HepG2 (cell line): ENCODE data around the gene VAMP2. TPM values are rescaled to one million over a fixed set of nuclear protein-coding genes. Genes with fewer than 3 reads are reported as not detected.
A peak's percentile ranks its signal among the peaks of the same experiment; 100 is the strongest.

Experiments used
- DPF2 ChIP-seq: sonication (generic); formaldehyde crosslinking; IDR thresholded peaks from 2 replicates; pipeline ENCODE4 v1.4.0; 2020; ENCODE audit warnings: mild to moderate bottlenecking, low read depth, missing genetic modification reagents, borderline replicate concordance
- HOXA9 ChIP-seq: sonication (generic); formaldehyde crosslinking; IDR thresholded peaks from 2 replicates; pipeline ENCODE4 v1.8.1; 2022; ENCODE audit warnings: missing genetic modification reagents, mild to moderate bottlenecking, moderate library complexity, borderline replicate concordance
- IKZF1 ChIP-seq: fragments of 450-650 bp; IDR thresholded peaks from 2 replicates; pipeline ENCODE4 v1.7.1; 2016
- KLF6 ChIP-seq: IDR thresholded peaks from 2 replicates; pipeline ENCODE4 v1.8.0; 2016; ENCODE audit warnings: missing biosample characterization, missing genetic modification reagents
- MATR3 ChIP-seq: sonication (generic); formaldehyde crosslinking; IDR thresholded peaks from 2 replicates; pipeline ENCODE4 v1.4.0; 2020; ENCODE audit warnings: missing genetic modification reagents
- NFRKB ChIP-seq: fragments of 450-650 bp; IDR thresholded peaks from 2 replicates; pipeline ENCODE4 v1.6.1; 2017
- RAD51 ChIP-seq: fragments of 450-650 bp; IDR thresholded peaks from 2 replicates; pipeline ENCODE4 v1.6.1; 2016; ENCODE audit warnings: borderline replicate concordance
- RFXAP ChIP-seq: sonication (generic); formaldehyde crosslinking; IDR thresholded peaks from 2 replicates; pipeline ENCODE4 v1.4.0; 2020; ENCODE audit warnings: missing genetic modification reagents, borderline replicate concordance
- ZBTB1 ChIP-seq: sonication (generic); formaldehyde crosslinking; IDR thresholded peaks from 2 replicates; pipeline ENCODE4 v1.4.0; 2020; ENCODE audit warnings: missing genetic modification reagents, borderline replicate concordance
- ZBTB7B ChIP-seq: sonication (generic); formaldehyde crosslinking; IDR thresholded peaks from 2 replicates; pipeline ENCODE4 v1.4.0; 2020; ENCODE audit warnings: missing genetic modification reagents
- ZNF264 ChIP-seq: sonication (generic); formaldehyde crosslinking; IDR thresholded peaks from 2 replicates; pipeline ENCODE4 v1.4.0; 2020; ENCODE audit warnings: missing genetic modification reagents
- ZNF276 ChIP-seq: sonication (generic); formaldehyde crosslinking; IDR thresholded peaks from 2 replicates; pipeline ENCODE4 v1.4.0; 2020; ENCODE audit warnings: mild to moderate bottlenecking, low read depth, missing genetic modification reagents
- ZNF44 ChIP-seq: sonication (generic); formaldehyde crosslinking; IDR thresholded peaks from 2 replicates; pipeline ENCODE4 v1.5.1; 2020; ENCODE audit warnings: mild to moderate bottlenecking, missing genetic modification reagents
- ZNF598 ChIP-seq: sonication (generic); formaldehyde crosslinking; IDR thresholded peaks from 2 replicates; pipeline ENCODE4 v1.5.1; 2020; ENCODE audit warnings: mild to moderate bottlenecking, missing genetic modification reagents, borderline replicate concordance
- polyA plus RNA-seq, 8 experiments: library from polyadenylated mRNA; depleted of rRNA in 3 of 8; stranded (reverse) in 7 of 8; unstranded in 1 of 8; fragments of >200 nt; fragmentation: Illumina TruSeq in 4 of 8; extraction: Trizol in 4 of 8; gene quantifications; 2 replicates each; pipeline versions ENCODE4 v1.2.1 to v1.2.3, GENCODE V29; 2011 to 2016; ENCODE audit warnings: low read depth in 4 of 8, missing spikeins in 1 of 8, mixed read lengths in 1 of 8; ENCODE audit not compliant: insufficient read depth in 1 of 8
- total RNA-seq, 5 experiments: library from RNA; depleted of rRNA; stranded (reverse); fragments of >200 nt; fragmentation: Illumina TruSeq; extraction: Trizol; gene quantifications; 2 replicates each; pipeline ENCODE4 v1.2.3, GENCODE V29; 2016; ENCODE audit warnings: low read depth in 1 of 5
- TF ChIP-seq, protein P1 (sequence below): sonication (generic); formaldehyde crosslinking; IDR thresholded peaks from 2 replicates; pipeline ENCODE4 v1.4.0; 2020; ENCODE audit warnings: missing genetic modification reagents
- TF ChIP-seq, protein P2 (sequence below): sonication (generic); formaldehyde crosslinking; IDR thresholded peaks from 2 replicates; pipeline ENCODE4 v1.8.0; 2022; ENCODE audit warnings: missing genetic modification reagents, mild to moderate bottlenecking, moderate library complexity, borderline replicate concordance
- TF ChIP-seq, protein P3 (sequence below): sonication (generic); formaldehyde crosslinking; IDR thresholded peaks from 2 replicates; pipeline ENCODE4 v1.4.0; 2020; ENCODE audit warnings: missing genetic modification reagents, borderline replicate concordance
- TF ChIP-seq, protein P4 (sequence below): sonication (generic); formaldehyde crosslinking; IDR thresholded peaks from 2 replicates; pipeline ENCODE4 v1.5.1; 2020; ENCODE audit warnings: missing genetic modification reagents, mild to moderate bottlenecking, borderline replicate concordance

VAMP2 gene
- total and polyA plus RNA-seq, 2 of the 13 experiments (the other 11 are each of a cell fraction or from before 2014, with no cell fraction given): 3.9 to 17.2 TPM

DNA sequence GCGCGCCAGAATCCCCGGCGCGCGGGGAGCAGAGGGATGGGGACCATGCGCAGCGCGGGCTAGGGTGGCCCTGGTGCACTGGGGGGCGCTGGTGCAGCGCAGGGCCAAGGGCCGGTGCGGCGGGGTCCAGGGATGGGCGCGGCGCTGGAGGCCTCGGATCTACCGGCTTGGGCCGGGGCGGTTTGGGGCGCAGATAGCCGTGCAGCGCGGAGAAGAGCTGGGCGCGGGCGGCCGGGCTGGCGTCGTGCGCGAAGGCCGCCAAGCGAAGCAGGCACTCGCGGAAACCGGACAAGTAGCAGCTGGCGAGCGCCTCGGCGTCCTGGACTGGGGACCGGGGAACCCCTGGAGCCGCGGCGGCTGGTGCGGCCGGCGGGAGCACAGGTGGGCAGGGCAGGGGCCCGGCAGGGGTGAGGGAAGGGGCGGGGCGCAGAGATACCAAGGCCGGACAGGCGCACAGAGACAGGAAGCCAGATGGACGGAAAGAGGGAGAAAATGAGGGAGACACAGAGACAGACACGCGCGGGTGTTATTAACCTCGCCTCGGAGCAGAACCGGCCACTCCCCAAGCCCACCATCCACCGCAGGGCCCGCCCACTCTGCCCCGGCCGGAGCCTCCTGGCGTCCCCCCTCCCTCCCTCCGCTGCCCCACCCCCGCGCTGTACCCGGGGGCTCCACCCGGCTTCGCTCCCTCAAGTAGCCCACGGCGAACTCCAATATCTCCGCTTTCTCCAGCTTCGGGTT, 40.9 kb downstream of the VAMP2 start (continued):
- TF ChIP-seq, protein P1, sequence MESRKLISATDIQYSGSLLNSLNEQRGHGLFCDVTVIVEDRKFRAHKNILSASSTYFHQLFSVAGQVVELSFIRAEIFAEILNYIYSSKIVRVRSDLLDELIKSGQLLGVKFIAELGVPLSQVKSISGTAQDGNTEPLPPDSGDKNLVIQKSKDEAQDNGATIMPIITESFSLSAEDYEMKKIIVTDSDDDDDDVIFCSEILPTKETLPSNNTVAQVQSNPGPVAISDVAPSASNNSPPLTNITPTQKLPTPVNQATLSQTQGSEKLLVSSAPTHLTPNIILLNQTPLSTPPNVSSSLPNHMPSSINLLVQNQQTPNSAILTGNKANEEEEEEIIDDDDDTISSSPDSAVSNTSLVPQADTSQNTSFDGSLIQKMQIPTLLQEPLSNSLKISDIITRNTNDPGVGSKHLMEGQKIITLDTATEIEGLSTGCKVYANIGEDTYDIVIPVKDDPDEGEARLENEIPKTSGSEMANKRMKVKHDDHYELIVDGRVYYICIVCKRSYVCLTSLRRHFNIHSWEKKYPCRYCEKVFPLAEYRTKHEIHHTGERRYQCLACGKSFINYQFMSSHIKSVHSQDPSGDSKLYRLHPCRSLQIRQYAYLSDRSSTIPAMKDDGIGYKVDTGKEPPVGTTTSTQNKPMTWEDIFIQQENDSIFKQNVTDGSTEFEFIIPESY (CRISPR knock-in tag): peak; percentile 10; the same call in 1 of the 2 replicates
- TF ChIP-seq RAD51 (no peak), ZNF276 (CRISPR knock-in tag) (no peak), MATR3 (no peak), ZNF264 (CRISPR knock-in tag) (no peak), ZBTB1 (CRISPR knock-in tag) (no peak), RFXAP (no peak), ZNF44 (CRISPR knock-in tag) (no peak), KLF6 (0 out of 2 replicates have a peak, but pooled peaks have one; percentile 41), ZNF598 (CRISPR knock-in tag) (peak; percentile 44; the same call in 1 of the 2 replicates), HOXA9 (CRISPR knock-in tag) (no peak), IKZF1 (no peak), DPF2 (CRISPR knock-in tag) (no peak), ZBTB7B (CRISPR knock-in tag) (0 out of 2 replicates have a peak, but pooled peaks have one; percentile 40), NFRKB (no peak)
- TF ChIP-seq, protein P2, sequence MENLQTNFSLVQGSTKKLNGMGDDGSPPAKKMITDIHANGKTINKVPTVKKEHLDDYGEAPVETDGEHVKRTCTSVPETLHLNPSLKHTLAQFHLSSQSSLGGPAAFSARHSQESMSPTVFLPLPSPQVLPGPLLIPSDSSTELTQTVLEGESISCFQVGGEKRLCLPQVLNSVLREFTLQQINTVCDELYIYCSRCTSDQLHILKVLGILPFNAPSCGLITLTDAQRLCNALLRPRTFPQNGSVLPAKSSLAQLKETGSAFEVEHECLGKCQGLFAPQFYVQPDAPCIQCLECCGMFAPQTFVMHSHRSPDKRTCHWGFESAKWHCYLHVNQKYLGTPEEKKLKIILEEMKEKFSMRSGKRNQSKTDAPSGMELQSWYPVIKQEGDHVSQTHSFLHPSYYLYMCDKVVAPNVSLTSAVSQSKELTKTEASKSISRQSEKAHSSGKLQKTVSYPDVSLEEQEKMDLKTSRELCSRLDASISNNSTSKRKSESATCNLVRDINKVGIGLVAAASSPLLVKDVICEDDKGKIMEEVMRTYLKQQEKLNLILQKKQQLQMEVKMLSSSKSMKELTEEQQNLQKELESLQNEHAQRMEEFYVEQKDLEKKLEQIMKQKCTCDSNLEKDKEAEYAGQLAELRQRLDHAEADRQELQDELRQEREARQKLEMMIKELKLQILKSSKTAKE (CRISPR knock-in tag): no peak
- TF ChIP-seq, protein P3, sequence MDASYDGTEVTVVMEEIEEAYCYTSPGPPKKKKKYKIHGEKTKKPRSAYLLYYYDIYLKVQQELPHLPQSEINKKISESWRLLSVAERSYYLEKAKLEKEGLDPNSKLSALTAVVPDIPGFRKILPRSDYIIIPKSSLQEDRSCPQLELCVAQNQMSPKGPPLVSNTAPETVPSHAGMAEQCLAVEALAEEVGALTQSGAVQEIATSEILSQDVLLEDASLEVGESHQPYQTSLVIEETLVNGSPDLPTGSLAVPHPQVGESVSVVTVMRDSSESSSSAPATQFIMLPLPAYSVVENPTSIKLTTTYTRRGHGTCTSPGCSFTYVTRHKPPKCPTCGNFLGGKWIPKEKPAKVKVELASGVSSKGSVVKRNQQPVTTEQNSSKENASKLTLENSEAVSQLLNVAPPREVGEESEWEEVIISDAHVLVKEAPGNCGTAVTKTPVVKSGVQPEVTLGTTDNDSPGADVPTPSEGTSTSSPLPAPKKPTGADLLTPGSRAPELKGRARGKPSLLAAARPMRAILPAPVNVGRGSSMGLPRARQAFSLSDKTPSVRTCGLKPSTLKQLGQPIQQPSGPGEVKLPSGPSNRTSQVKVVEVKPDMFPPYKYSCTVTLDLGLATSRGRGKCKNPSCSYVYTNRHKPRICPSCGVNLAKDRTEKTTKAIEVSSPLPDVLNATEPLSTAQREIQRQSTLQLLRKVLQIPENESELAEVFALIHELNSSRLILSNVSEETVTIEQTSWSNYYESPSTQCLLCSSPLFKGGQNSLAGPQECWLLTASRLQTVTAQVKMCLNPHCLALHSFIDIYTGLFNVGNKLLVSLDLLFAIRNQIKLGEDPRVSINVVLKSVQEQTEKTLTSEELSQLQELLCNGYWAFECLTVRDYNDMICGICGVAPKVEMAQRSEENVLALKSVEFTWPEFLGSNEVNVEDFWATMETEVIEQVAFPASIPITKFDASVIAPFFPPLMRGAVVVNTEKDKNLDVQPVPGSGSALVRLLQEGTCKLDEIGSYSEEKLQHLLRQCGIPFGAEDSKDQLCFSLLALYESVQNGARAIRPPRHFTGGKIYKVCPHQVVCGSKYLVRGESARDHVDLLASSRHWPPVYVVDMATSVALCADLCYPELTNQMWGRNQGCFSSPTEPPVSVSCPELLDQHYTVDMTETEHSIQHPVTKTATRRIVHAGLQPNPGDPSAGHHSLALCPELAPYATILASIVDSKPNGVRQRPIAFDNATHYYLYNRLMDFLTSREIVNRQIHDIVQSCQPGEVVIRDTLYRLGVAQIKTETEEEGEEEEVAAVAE: no peak
- TF ChIP-seq, protein P4, sequence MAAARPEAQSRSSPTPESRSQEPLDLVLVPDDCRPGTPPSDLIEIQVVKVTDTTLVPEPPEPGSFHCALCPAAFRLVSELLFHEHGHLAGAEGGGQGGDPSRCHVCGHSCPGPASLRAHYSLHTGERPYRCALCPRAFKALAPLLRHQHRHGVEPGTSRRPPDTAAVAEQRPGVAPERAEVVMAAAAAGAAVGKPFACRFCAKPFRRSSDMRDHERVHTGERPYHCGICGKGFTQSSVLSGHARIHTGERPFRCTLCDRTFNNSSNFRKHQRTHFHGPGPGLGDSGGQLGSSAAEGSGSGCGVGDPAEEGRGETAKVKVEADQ (CRISPR knock-in tag): peak; percentile 29; the same call in 1 of the 2 replicates
